Lung (tissue), 12 donors: ENCODE measurements around the gene CSNK2A1. TPM values are rescaled to one million over a fixed set of nuclear protein-coding genes. Genes with fewer than 3 reads are reported as not detected.

ENCODE experiments used
- ATAC-seq: fragments of 200-7000 bp; cut with Tn5 transposase; one replicate; pipeline ENCODE4 v1.9.1; 2020; ENCODE audit warnings: moderate number of reproducible peaks; ENCODE audit not compliant: insufficient read depth, low FRiP score
- DNase-seq, 3 donors: peaks; one replicate each; pipeline ENCODE4 v3.0.0-alpha.2; 2013 to 2017
- H3K27ac ChIP-seq, 2 donors: one replicate each; pipeline ENCODE4 v1.5.1; 2013; ENCODE audit warnings: mild to moderate bottlenecking in 2 of 2, moderate library complexity in 2 of 2, control low read depth in 1 of 2, inconsistent platforms in 1 of 2, low read depth in 1 of 2, low read length in 1 of 2
- H3K27me3 ChIP-seq, 3 donors: one replicate each; pipeline ENCODE4 v1.5.1; 2013; ENCODE audit warnings: low read length in 2 of 3; ENCODE audit not compliant: control insufficient read depth in 3 of 3, insufficient read depth in 3 of 3
- H3K36me3 ChIP-seq, 4 donors: one replicate each; pipeline ENCODE4 v1.5.1; 2013; ENCODE audit warnings: low read length in 4 of 4, mild to moderate bottlenecking in 1 of 4, moderate library complexity in 1 of 4; ENCODE audit not compliant: control insufficient read depth in 4 of 4, insufficient read depth in 4 of 4
- H3K4me1 ChIP-seq, 5 donors: one replicate each; pipeline ENCODE4 v1.5.1; 2013; ENCODE audit warnings: low read length in 5 of 5, mild to moderate bottlenecking in 2 of 5, moderate library complexity in 1 of 5; ENCODE audit not compliant: control insufficient read depth in 5 of 5, insufficient read depth in 5 of 5
- H3K4me3 ChIP-seq: one replicate; pipeline ENCODE4 v1.5.1; 2013; ENCODE audit warnings: mild to moderate bottlenecking, control low read depth, moderate library complexity
- H3K9ac ChIP-seq, 2 donors: one replicate each; pipeline ENCODE4 v1.5.1; 2013; ENCODE audit warnings: low read length in 2 of 2, control low read depth in 1 of 2; ENCODE audit not compliant: insufficient read depth in 1 of 2
- H3K9me3 ChIP-seq, 4 donors: one replicate each; pipeline ENCODE4 v1.5.1; 2013; ENCODE audit warnings: low read length in 3 of 4, mild to moderate bottlenecking in 1 of 4, moderate library complexity in 1 of 4; ENCODE audit not compliant: control insufficient read depth in 4 of 4, insufficient read depth in 3 of 4
- WGBS, 2 donors: extraction: QIAGEN DNeasy Blood & Tissue Kit; methylation state at CpG; one replicate each; pipeline ENCODE4 v1.1.7; 2013; 5-methylcytosine and 5-hydroxymethylcytosine counted together
- polyA plus RNA-seq, 2 donors: library from polyadenylated mRNA; stranded (reverse); fragments of 200-250 nt; gene quantifications; one replicate each; pipeline ENCODE4 v1.2.1, GENCODE V29; 2013
- total RNA-seq, 2 donors: library from RNA; depleted of rRNA in 1 of 2; stranded (reverse); fragments of >200 nt in 1 of 2; gene quantifications; one replicate each; pipeline ENCODE4 v1.2.1, GENCODE V29; 2014 to 2021
- TF ChIP-seq, protein P1 (sequence below): IDR thresholded peaks from 2 replicates; pipeline ENCODE4 v1.5.1; 2012; ENCODE audit warnings: mild to moderate bottlenecking; ENCODE audit errors: control extremely low read depth, extremely low read depth
- donor health status: control.
- donor health status: control.
- donor health status: Bipolar disorder and iron deficiency.
- donor health status: healthy.
- donor health status: DM: yes; HTN: yes; CAD: no.

Gene CSNK2A1
- total and polyA plus RNA-seq, 4 donors, result 20.5 to 186 (median 60.7) TPM

DNA sequence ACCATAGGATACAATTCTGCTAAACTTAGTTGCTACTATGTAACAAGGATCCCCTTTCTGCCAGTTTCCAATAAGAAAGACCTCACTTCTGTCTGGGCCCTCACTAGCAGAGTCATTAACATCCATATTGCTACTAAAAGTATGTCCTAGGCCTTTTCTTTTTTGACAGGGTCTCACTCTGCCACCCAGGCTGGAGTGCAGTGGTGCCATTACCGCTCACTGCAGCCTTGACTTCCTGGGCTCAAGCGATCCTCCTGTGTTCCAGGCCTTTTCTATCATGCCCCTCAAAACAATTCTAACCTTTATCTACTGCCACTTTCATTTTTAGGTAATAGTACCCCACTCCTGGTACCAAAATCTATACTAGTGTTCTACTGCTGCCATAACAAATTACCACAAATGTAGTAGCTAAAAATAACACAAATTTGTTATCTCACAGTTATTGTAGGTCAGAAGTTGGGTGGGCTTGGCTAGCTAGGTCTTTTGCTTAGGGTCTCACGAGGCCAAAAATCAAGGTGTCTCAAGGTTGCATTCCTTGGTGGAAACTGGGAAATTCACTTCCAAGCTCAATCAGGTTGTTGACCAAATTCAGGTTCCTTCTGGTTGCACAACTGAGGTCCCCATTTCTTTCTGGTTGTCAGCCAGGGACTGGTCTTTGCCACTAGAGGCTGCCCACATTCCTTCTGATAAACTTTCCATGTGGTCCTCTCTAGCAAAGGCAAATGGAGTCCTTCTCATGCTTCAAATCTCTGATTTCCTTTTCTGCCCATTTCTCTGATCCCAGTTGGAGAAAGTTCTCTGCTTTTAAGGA, 3.0 kb downstream of the CSNK2A1 start:
- WGBS, 2 donors, result 96 to 98% methylated on average over 3 of the region's 3 CpGs
- H3K27me3 ChIP-seq, result peaks cover 0 to 3% (median 3%) of the 10 kb centered on the region in 3 donors
- no peak overlapping the region for H3K9ac ChIP-seq
- DNase-seq, result no peak
- no peaks in the 10 kb centered on the region for H3K9me3 ChIP-seq
- H3K27ac ChIP-seq, result peak overlapping the region in 1 of 2 donors; percentile 43
- peaks cover 0 to 4% (median 1%) of the 10 kb centered on the region in 4 donors for H3K36me3 ChIP-seq
- ATAC-seq, result no peak
- peaks cover 6 to 55% (median 13%) of the 10 kb centered on the region in 5 donors for H3K4me1 ChIP-seq
- TF ChIP-seq, protein P1, sequence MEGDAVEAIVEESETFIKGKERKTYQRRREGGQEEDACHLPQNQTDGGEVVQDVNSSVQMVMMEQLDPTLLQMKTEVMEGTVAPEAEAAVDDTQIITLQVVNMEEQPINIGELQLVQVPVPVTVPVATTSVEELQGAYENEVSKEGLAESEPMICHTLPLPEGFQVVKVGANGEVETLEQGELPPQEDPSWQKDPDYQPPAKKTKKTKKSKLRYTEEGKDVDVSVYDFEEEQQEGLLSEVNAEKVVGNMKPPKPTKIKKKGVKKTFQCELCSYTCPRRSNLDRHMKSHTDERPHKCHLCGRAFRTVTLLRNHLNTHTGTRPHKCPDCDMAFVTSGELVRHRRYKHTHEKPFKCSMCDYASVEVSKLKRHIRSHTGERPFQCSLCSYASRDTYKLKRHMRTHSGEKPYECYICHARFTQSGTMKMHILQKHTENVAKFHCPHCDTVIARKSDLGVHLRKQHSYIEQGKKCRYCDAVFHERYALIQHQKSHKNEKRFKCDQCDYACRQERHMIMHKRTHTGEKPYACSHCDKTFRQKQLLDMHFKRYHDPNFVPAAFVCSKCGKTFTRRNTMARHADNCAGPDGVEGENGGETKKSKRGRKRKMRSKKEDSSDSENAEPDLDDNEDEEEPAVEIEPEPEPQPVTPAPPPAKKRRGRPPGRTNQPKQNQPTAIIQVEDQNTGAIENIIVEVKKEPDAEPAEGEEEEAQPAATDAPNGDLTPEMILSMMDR, result no peak
- no peak overlapping the region for H3K4me3 ChIP-seq

DNA sequence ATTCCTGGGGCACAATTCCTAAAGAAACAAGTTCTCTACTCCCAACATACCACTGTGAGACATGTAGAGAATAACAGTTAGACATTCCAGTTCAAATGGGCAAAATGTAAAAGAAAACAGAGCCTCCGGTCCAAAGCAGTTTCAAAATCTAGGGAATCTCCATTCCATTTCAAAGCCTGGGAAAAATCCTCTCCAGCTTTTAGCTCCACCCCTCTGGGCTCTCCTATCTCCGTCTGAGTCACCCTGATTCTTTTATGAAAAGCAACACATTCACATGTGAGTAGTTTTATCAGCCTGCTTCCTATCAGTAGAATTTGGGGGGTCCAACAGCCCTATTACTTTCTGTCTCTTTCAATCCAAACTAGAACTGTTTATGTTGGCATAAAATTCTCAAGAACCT, 3.7 kb downstream of the CSNK2A1 start:
- peaks cover 0 to 2% (median 0%) of the 10 kb centered on the region in 3 donors for H3K27me3 ChIP-seq
- H3K36me3 ChIP-seq, result peaks cover 0 to 4% (median 1%) of the 10 kb centered on the region in 4 donors
- no peak for ATAC-seq
- H3K27ac ChIP-seq, result peak overlapping the region in 1 of 2 donors; percentile 43
- 39 to 57% methylated on average over 2 of the region's 2 CpGs for WGBS, 2 donors
- DNase-seq, result no peak
- H3K4me1 ChIP-seq, result peaks cover 6 to 55% (median 13%) of the 10 kb centered on the region in 5 donors
- H3K9me3 ChIP-seq, result no peaks in the 10 kb centered on the region
- TF ChIP-seq, protein P1, result no peak
- H3K9ac ChIP-seq, result no peak overlapping the region
- H3K4me3 ChIP-seq, result no peak overlapping the region

DNA sequence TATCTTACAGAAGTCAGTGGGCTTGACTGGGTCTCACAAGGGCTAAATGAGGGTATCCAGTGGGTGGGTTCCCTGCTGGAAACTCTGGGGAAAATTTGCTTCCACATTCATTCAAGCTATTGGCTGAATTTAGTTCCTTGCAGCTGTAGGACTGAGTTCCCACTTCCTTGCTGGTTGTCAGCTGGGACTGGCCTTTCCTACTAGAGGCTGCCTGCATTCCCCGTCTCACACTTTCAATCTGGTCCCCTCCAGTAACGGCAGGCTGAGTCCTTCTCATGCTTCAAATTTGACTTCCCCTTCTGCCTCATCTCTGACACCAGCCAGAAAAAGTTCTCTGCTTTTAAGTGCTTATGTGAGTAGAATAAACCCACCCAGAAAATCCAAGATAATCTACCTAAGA, 4.4 kb downstream of the CSNK2A1 start:
- peaks cover 6 to 53% (median 13%) of the 10 kb centered on the region in 5 donors for H3K4me1 ChIP-seq
- ATAC-seq (no peak), DNase-seq (no peak)
- WGBS, 2 donors, result 44 to 59% methylated on average over 2 of the region's 2 CpGs
- no peaks in the 10 kb centered on the region for H3K27me3 ChIP-seq
- peaks cover 0 to 4% (median 1%) of the 10 kb centered on the region in 4 donors for H3K36me3 ChIP-seq
- no peak overlapping the region for H3K27ac ChIP-seq
- TF ChIP-seq, protein P1, result no peak
- no peak overlapping the region for H3K4me3 ChIP-seq
- no peaks in the 10 kb centered on the region for H3K9me3 ChIP-seq
- H3K9ac ChIP-seq, result no peak overlapping the region
